AG04449 (cell line): ENCODE measurements around the gene SAT2.

Experiments used
- CTCF ChIA-PET: fragments of 350-600 bp; formaldehyde crosslinking; extraction: SDS; loops from one replicate; lab custom pipeline; 2021; ENCODE audit warnings: antibody characterized with exemption; lab: Yijun Ruan, JAX
- POLR2A ChIA-PET: fragments of 400-600, 350-600 bp; formaldehyde crosslinking; extraction: SDS; loops from one replicate; lab custom pipeline; 2020; ENCODE audit warnings: antibody characterized with exemption, inconsistent platforms; lab: Yijun Ruan, JAX
- DNase-seq: peaks from one replicate; pipeline ENCODE4 v3.0.0-alpha.2; 2010; ENCODE audit warnings: low read depth, low spot score
- H3K4me3 ChIP-seq: 2 replicates; pipeline ENCODE4 v1.5.1; 2011; ENCODE audit warnings: low read depth, mild to moderate bottlenecking, control low read depth, low read length
- CTCF ChIP-seq: IDR thresholded peaks from one replicate; pipeline ENCODE4 v1.5.1; 2011; ENCODE audit warnings: mild to moderate bottlenecking, moderate library complexity, low read length, control low read depth, inconsistent platforms; ENCODE audit not compliant: insufficient read depth; ENCODE audit errors: missing control alignments

SAT2 gene

GRCh38 chr17:7651665-7652387 is 24.2 kb upstream of the SAT2 start:
- no peak for TF ChIP-seq CTCF
- DNase-seq, result no peak
- H3K4me3 ChIP-seq, result no peak overlapping the region
- CTCF ChIA-PET, result interaction anchor here (1.6 to 3.1 kb wide), 3 partner anchors 17 to 38 kb away, joined by 3 to 26 read pairs (median 9); partner anchors contain the start of gene SHBG
- POLR2A ChIA-PET, result interaction anchor here (0.6 to 1.1 kb wide), 2 partner anchors 29 to 36 kb away, joined by 4 read pairs; partner anchors contain the start of gene TP53

GRCh38 chr17:7651097-7651664 is 23.6 kb upstream of the SAT2 start:
- POLR2A ChIA-PET, result no interaction called here
- DNase-seq, result no peak
- no peak for TF ChIP-seq CTCF
- CTCF ChIA-PET, result interaction anchor here (0.6 to 3.1 kb wide), 6 partner anchors 12 to 92 kb away, joined by 3 to 26 read pairs (median 4); partner anchors contain the start of genes SHBG and WRAP53
- H3K4me3 ChIP-seq, result peak overlapping the region; percentile 32

GRCh38 chr17:7650509-7651096 is 23.0 kb upstream of the SAT2 start, which contains the start of gene ATP1B2:
Gene ATP1B2, plus strand, starts transcription at chr17:7650926. Its CDS starts 593 bp downstream, at chr17:7651519.
- CTCF ChIA-PET, result interaction anchor here (0.6 to 3.1 kb wide), 7 partner anchors 11 to 93 kb away, joined by 3 to 26 read pairs (median 3); partner anchors contain the start of genes SHBG and WRAP53
- peak within 1 kb of the TSS; percentile 32 for H3K4me3 ChIP-seq
- DNase-seq, result no peak
- POLR2A ChIA-PET, result no interaction called here
- no peak for TF ChIP-seq CTCF

- no peak overlapping the region for H3K4me3 ChIP-seq
- no peak for DNase-seq
- CTCF ChIA-PET, result interaction anchor here (1.3 to 3.4 kb wide), 3 partner anchors 15 to 57 kb away, joined by 4 to 15 read pairs (median 4); partner anchors contain the start of genes SOX15 and WRAP53
- no peak for TF ChIP-seq CTCF
- POLR2A ChIA-PET, result no interaction called here
Observed at GRCh38 chr17:7647018-7647417, 19.4 kb upstream of the SAT2 start.

- H3K4me3 ChIP-seq, result no peak overlapping the region
- CTCF ChIA-PET, result interaction anchor here (0.9 to 3.4 kb wide), 3 partner anchors 14 to 56 kb away, joined by 3 to 15 read pairs (median 4); partner anchors contain the start of genes SOX15 and WRAP53
- TF ChIP-seq CTCF, result no peak
- POLR2A ChIA-PET, result no interaction called here
- DNase-seq, result no peak
Observed at GRCh38 chr17:7646457-7646856, 18.8 kb upstream of the SAT2 start.
